ENCODE results near the gene FRK. TPM values are rescaled to one million over a fixed set of nuclear protein-coding genes. Genes with fewer than 3 reads are reported as not detected.

Gene FRK
- total and polyA plus RNA-seq, 8 donors = 3.1 to 16.1 (median 4.5) TPM

DNA sequence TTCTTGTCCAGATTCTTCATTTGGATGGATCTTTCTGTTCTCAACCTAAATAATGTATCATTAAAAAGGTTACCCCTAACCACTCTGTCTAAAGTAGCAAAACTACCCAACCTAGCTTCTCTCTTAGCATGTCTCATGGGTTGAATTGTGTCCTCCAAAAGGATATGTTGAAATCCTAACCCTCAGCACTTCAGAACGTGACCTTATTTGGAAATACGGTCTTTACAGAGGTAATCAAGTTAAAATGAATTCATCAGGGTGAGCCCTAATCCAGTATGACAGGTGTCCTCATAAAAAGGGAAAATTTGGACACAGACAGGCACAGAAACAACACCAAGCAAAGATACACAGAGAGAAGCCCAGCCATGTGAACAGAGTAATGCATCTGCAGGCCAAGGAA is 6.1 kb upstream of the FRK start:
- H3K9me3 ChIP-seq = no peaks in the 10 kb centered on the region
- H3K27ac ChIP-seq = no peak overlapping the region
- TF ChIP-seq CTCF (IDR thresholded peaks at IDR 0.05) = no peak
- ATAC-seq (no peak), DNase-seq (no peak)
- no peaks in the 10 kb centered on the region for H3K27me3 ChIP-seq
- no peaks in the 10 kb centered on the region for H3K4me1 ChIP-seq
- no peak overlapping the region for H3K4me3 ChIP-seq
- intact Hi-C loops (cut with DNase I) = no loop called here
- H3K36me3 ChIP-seq = no peaks in the 10 kb centered on the region

GRCh38 chr6:116064666-116065065 is 4.0 kb upstream of the FRK start:
- ATAC-seq = no peak
- DNase-seq = no peak
- H3K4me3 ChIP-seq = no peak overlapping the region
- intact Hi-C loops (cut with DNase I) = no loop called here
- H3K9me3 ChIP-seq = no peaks in the 10 kb centered on the region
- no peaks in the 10 kb centered on the region for H3K36me3 ChIP-seq
- H3K27ac ChIP-seq = no peak overlapping the region
- no peaks in the 10 kb centered on the region for H3K4me1 ChIP-seq
- H3K27me3 ChIP-seq = no peaks in the 10 kb centered on the region
- no peak for TF ChIP-seq CTCF (IDR thresholded peaks at IDR 0.05)

DNA sequence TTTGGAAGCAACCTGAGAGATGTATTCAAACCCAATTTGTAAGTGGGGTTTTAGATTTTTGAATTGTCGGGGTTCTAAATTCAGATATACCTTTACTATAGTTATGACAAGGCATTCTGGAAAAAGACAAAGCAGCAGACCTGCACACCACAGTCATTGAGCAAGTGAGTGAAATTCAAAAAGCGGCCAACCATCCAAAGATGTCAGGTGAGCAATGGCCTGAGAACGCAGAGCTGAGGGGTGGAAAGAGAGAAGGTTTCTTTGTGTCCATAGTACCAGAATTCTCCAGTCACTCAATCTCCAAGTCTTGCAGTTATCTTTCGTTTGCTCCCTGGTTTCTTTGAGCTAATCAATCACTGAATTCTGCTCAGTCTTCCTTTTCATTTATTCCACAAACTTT is 1.8 kb upstream of the FRK start:
- Histone ChIP-seq H3K36me3 (no peaks in the 10 kb centered on the region), H3K27ac (no peak overlapping the region), H3K9me3 (no peaks in the 10 kb centered on the region), H3K4me3 (no peak overlapping the region), H3K4me1 (no peaks in the 10 kb centered on the region), H3K27me3 (no peaks in the 10 kb centered on the region)
- intact Hi-C loops (cut with DNase I) = no loop called here
- no peak for TF ChIP-seq CTCF (IDR thresholded peaks at IDR 0.05)
- ATAC-seq = no peak
- no peak for DNase-seq

DNA sequence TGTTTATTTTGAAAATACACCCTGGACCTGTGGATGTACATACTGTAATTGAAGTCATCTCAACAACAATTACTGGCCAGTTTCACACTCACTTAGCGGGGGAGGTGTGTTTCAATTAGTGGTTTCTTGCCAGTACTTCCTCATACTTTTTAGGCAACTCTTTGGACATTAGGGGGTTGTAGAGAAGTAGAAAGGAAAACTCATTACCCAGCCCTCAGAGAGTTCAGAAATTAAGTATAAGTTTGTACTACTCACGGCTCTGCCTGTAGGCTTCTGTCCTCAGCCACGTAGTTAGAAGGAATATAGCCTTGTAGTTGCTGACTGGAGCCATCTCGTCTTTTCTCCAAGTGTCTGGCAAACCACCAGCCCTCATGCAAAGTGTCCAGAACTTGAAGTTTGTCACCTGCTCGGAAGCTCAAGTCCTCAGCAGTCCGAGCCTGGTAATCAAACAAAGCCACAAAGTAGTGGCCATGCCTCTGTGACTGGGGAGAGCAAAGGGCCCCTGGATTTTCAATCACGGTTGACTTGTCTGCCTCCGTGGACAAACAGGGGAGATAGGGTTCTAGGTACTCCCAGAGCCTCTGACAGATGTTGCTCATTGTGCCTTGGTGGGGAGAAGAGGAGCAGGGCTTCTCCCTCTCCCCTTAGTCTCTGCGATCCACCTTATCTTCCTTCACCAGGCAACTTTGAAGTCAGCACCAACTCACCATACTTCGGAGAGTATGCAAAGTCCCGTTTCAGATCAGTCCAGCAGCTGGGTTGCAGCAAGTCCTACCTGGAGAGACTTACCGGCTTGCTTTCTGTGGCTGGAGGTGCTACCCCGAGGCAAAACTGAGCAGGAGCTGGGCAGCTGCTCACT is 749 bp downstream of the FRK start:
- Histone ChIP-seq H3K9me3 (no peaks in the 10 kb centered on the region), H3K27ac (peak overlapping the region; percentile 75 to 90), H3K27me3 (no peaks in the 10 kb centered on the region), H3K4me1 (no peaks in the 10 kb centered on the region), H3K4me3 (peak overlapping the region; percentile 38), H3K36me3 (no peaks in the 10 kb centered on the region)
- intact Hi-C loops (cut with DNase I) = no loop called here
- TF ChIP-seq CTCF (IDR thresholded peaks at IDR 0.05) = no peak
- ATAC-seq (peak; percentile 74), DNase-seq (peak; percentile 10 to 75 (median 56))

DNA sequence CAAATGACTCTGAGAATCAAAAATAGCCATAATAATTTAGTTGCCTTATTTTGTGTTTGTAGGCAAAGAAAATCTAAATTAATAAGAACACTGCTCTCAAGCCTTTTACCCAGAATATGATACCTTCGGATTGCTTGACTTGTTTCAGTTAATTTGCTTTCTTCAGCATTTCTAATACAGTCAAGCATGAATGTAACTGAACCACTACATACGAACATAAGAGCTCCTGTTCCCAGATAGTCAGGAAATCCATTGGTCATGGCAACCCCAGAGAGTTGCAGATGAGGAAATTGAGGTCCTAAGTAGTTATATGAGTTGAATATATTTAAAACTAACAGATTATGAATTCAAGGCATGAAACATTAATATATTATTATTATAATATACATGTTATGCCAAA is 2.9 kb downstream of the FRK start:
- no peak for TF ChIP-seq CTCF (IDR thresholded peaks at IDR 0.05)
- Histone ChIP-seq H3K27ac (no peak overlapping the region), H3K9me3 (no peaks in the 10 kb centered on the region), H3K4me1 (no peaks in the 10 kb centered on the region), H3K27me3 (no peaks in the 10 kb centered on the region), H3K4me3 (peak overlapping the region; percentile 12 to 13), H3K36me3 (no peaks in the 10 kb centered on the region)
- ATAC-seq (no peak), DNase-seq (no peak)
- intact Hi-C loops (cut with DNase I) = no loop called here

Data from left lung (tissue), 10 donors.